Measurements from ENCODE around the gene SLC4A7. TPM values are rescaled to one million over a fixed set of nuclear protein-coding genes. Genes with fewer than 3 reads are reported as not detected.

SLC4A7 gene
- total and polyA plus RNA-seq, 4 donors: 11.3 to 91.5 (median 30.9) TPM

DNA sequence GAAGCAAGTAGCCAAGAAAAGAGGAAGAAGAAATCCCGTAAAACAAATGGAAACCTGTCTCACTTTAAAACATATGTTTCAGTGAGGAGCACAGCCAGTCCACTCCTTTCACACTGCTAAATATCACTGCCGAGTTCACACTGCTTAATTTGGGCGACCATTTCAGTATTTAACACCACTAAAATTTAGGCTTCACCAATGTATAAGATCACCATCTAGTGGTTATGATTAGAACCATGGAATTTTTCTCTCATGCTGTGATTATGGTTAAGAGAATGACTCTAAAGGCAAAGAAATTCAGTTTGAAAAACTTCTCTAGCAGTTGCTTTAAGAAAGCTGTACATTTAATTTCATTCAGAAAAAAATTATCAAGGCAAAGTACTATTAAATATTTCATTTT is 16.6 kb downstream of the SLC4A7 start:
- H3K4me1 ChIP-seq (ENCODE audit: control insufficient read depth, insufficient read depth, low read length): no peaks in the 10 kb centered on the region
- H3K27ac ChIP-seq (ENCODE audit: low read depth, low read length): no peak overlapping the region
- H3K36me3 ChIP-seq (ENCODE audit: control insufficient read depth, insufficient read depth, low read length): no peaks in the 10 kb centered on the region
- peaks cover 2% of the 10 kb centered on the region for H3K9me3 ChIP-seq (ENCODE audit: control insufficient read depth, insufficient read depth, low read length)
- H3K4me3 ChIP-seq (ENCODE audit: low read depth, low read length): no peak overlapping the region
- H3K27me3 ChIP-seq (ENCODE audit: control insufficient read depth, insufficient read depth, low read length): no peaks in the 10 kb centered on the region
- peak in 4 of 6 donors; percentile 13 to 80 (median 48) for DNase-seq (ENCODE audit: low read depth in 4 of 6, low spot score in 6 of 6)
- no CpG with 5 or more reads among the region's 3 CpGs for WGBS (ENCODE audit: insufficient coverage)

GRCh38 chr3:27464646-27465045 is 19.5 kb downstream of the SLC4A7 start:
- H3K36me3 ChIP-seq (ENCODE audit: control insufficient read depth, insufficient read depth, low read length): no peaks in the 10 kb centered on the region
- no peaks in the 10 kb centered on the region for H3K4me1 ChIP-seq (ENCODE audit: control insufficient read depth, insufficient read depth, low read length)
- H3K27ac ChIP-seq (ENCODE audit: low read depth, low read length): no peak overlapping the region
- no peaks in the 10 kb centered on the region for H3K27me3 ChIP-seq (ENCODE audit: control insufficient read depth, insufficient read depth, low read length)
- 99% methylated on average over 18 of the region's 19 CpGs for WGBS (ENCODE audit: insufficient coverage)
- no peak overlapping the region for H3K4me3 ChIP-seq (ENCODE audit: low read depth, low read length)
- H3K9me3 ChIP-seq (ENCODE audit: control insufficient read depth, insufficient read depth, low read length): peaks cover 2% of the 10 kb centered on the region
- no peak for DNase-seq (ENCODE audit: low read depth in 4 of 6, low spot score in 6 of 6)

- H3K27me3 ChIP-seq (ENCODE audit: control insufficient read depth, insufficient read depth, low read length): no peaks in the 10 kb centered on the region
- H3K4me1 ChIP-seq (ENCODE audit: control insufficient read depth, insufficient read depth, low read length): no peaks in the 10 kb centered on the region
- no peak for DNase-seq (ENCODE audit: low read depth in 4 of 6, low spot score in 6 of 6)
- no peak overlapping the region for H3K4me3 ChIP-seq (ENCODE audit: low read depth, low read length)
- H3K36me3 ChIP-seq (ENCODE audit: control insufficient read depth, insufficient read depth, low read length): no peaks in the 10 kb centered on the region
- no peak overlapping the region for H3K27ac ChIP-seq (ENCODE audit: low read depth, low read length)
- H3K9me3 ChIP-seq (ENCODE audit: control insufficient read depth, insufficient read depth, low read length): peaks cover 2% of the 10 kb centered on the region
- WGBS (ENCODE audit: insufficient coverage): 100% methylated on average over 7 of the region's 8 CpGs
Measured at GRCh38 chr3:27462228-27462627, 22.0 kb downstream of the SLC4A7 start.

- WGBS (ENCODE audit: insufficient coverage): no CpG with 5 or more reads among the region's 6 CpGs
Measured at GRCh38 chr3:27458929-27459328, 25.3 kb downstream of the SLC4A7 start.

GRCh38 chr3:27456554-27456953 is 27.6 kb downstream of the SLC4A7 start:
- H3K4me1 ChIP-seq (ENCODE audit: control insufficient read depth, insufficient read depth, low read length): no peaks in the 10 kb centered on the region
- H3K9me3 ChIP-seq (ENCODE audit: control insufficient read depth, insufficient read depth, low read length): no peaks in the 10 kb centered on the region
- no peaks in the 10 kb centered on the region for H3K36me3 ChIP-seq (ENCODE audit: control insufficient read depth, insufficient read depth, low read length)
- H3K27me3 ChIP-seq (ENCODE audit: control insufficient read depth, insufficient read depth, low read length): no peaks in the 10 kb centered on the region
- no peak overlapping the region for H3K4me3 ChIP-seq (ENCODE audit: low read depth, low read length)
- no CpG with 5 or more reads among the region's 2 CpGs for WGBS (ENCODE audit: insufficient coverage)
- H3K27ac ChIP-seq (ENCODE audit: low read depth, low read length): no peak overlapping the region
- no peak for DNase-seq (ENCODE audit: low read depth in 4 of 6, low spot score in 6 of 6)

More at GRCh38 chr3:27458929-27459328, 25.3 kb downstream of the SLC4A7 start:
- DNase-seq (ENCODE audit: low read depth in 4 of 6, low spot score in 6 of 6): no peak
- Histone ChIP-seq H3K9me3 (ENCODE audit: control insufficient read depth, insufficient read depth, low read length) (peaks cover 2% of the 10 kb centered on the region), H3K4me1 (ENCODE audit: control insufficient read depth, insufficient read depth, low read length) (no peaks in the 10 kb centered on the region), H3K4me3 (ENCODE audit: low read depth, low read length) (no peak overlapping the region), H3K27ac (ENCODE audit: low read depth, low read length) (no peak overlapping the region), H3K36me3 (ENCODE audit: control insufficient read depth, insufficient read depth, low read length) (no peaks in the 10 kb centered on the region), H3K27me3 (ENCODE audit: control insufficient read depth, insufficient read depth, low read length) (no peaks in the 10 kb centered on the region)

- Histone ChIP-seq H3K9me3 (ENCODE audit: control insufficient read depth, insufficient read depth, low read length) (no peaks in the 10 kb centered on the region), H3K36me3 (ENCODE audit: control insufficient read depth, insufficient read depth, low read length) (no peaks in the 10 kb centered on the region), H3K4me1 (ENCODE audit: control insufficient read depth, insufficient read depth, low read length) (no peaks in the 10 kb centered on the region)
Measured at GRCh38 chr3:27454914-27455313, 29.3 kb downstream of the SLC4A7 start.

DNA sequence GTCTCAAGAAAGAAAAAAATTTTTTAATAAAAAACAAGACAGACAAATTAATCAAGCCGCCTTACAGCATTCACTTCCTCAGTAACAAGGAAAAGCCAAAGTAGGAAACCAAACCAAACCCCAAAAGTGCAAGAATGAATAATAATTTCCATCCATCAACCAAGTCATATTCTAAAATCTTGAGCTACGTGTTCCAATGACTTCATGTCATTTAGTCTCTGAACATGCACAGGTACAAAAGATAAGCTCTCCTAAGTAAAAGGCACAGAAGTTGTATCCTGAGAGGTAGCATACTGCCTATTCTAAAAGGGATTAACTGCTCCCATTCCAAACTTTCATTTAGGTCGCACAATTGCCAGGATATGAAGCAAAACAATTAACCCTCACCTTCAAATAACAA is 29.7 kb downstream of the SLC4A7 start:
- 100% methylated on average over 1 of the region's 3 CpGs for WGBS (ENCODE audit: insufficient coverage)
- H3K4me3 ChIP-seq (ENCODE audit: low read depth, low read length): no peak overlapping the region
- H3K4me1 ChIP-seq (ENCODE audit: control insufficient read depth, insufficient read depth, low read length): no peaks in the 10 kb centered on the region
- no peak for DNase-seq (ENCODE audit: low read depth in 4 of 6, low spot score in 6 of 6)
- H3K27ac ChIP-seq (ENCODE audit: low read depth, low read length): no peak overlapping the region
- no peaks in the 10 kb centered on the region for H3K9me3 ChIP-seq (ENCODE audit: control insufficient read depth, insufficient read depth, low read length)
- no peaks in the 10 kb centered on the region for H3K36me3 ChIP-seq (ENCODE audit: control insufficient read depth, insufficient read depth, low read length)
- H3K27me3 ChIP-seq (ENCODE audit: control insufficient read depth, insufficient read depth, low read length): no peaks in the 10 kb centered on the region

More at GRCh38 chr3:27454914-27455313, 29.3 kb downstream of the SLC4A7 start:
- DNase-seq (ENCODE audit: low read depth in 4 of 6, low spot score in 6 of 6): no peak
- no peak overlapping the region for H3K27ac ChIP-seq (ENCODE audit: low read depth, low read length)
- no peaks in the 10 kb centered on the region for H3K27me3 ChIP-seq (ENCODE audit: control insufficient read depth, insufficient read depth, low read length)
- H3K4me3 ChIP-seq (ENCODE audit: low read depth, low read length): no peak overlapping the region

- no peaks in the 10 kb centered on the region for H3K4me1 ChIP-seq (ENCODE audit: control insufficient read depth, insufficient read depth, low read length)
- peak in 1 of 6 donors; percentile 42 for DNase-seq (ENCODE audit: low read depth in 4 of 6, low spot score in 6 of 6)
- 100% methylated on average over 1 of the region's 1 CpG for WGBS (ENCODE audit: insufficient coverage)
- H3K27me3 ChIP-seq (ENCODE audit: control insufficient read depth, insufficient read depth, low read length): no peaks in the 10 kb centered on the region
- no peaks in the 10 kb centered on the region for H3K9me3 ChIP-seq (ENCODE audit: control insufficient read depth, insufficient read depth, low read length)
- no peak overlapping the region for H3K4me3 ChIP-seq (ENCODE audit: low read depth, low read length)
- H3K36me3 ChIP-seq (ENCODE audit: control insufficient read depth, insufficient read depth, low read length): no peaks in the 10 kb centered on the region
- H3K27ac ChIP-seq (ENCODE audit: low read depth, low read length): no peak overlapping the region
Measured at GRCh38 chr3:27452368-27453090, 31.7 kb downstream of the SLC4A7 start.

DNA sequence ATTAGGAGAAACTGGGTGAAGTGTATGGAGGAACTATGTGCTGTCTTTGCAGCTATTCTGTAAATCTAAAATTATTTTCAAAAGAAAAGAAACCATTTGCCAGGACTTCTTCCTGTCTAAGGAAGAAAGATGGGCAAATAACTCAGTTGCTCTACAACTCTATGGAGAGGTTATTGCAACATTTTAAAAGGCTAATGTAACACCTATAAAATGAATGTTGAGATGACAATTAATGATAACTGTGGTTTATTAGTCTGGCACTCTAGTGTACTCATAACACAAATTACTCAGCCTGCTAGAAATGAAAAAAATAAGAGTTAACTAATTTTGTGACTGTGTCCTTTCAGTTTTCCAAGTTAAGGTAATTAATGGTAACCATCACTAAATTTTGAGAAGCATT is 32.3 kb downstream of the SLC4A7 start:
- Histone ChIP-seq H3K36me3 (ENCODE audit: control insufficient read depth, insufficient read depth, low read length) (no peaks in the 10 kb centered on the region), H3K9me3 (ENCODE audit: control insufficient read depth, insufficient read depth, low read length) (no peaks in the 10 kb centered on the region), H3K4me1 (ENCODE audit: control insufficient read depth, insufficient read depth, low read length) (no peaks in the 10 kb centered on the region), H3K27me3 (ENCODE audit: control insufficient read depth, insufficient read depth, low read length) (no peaks in the 10 kb centered on the region), H3K4me3 (ENCODE audit: low read depth, low read length) (no peak overlapping the region), H3K27ac (ENCODE audit: low read depth, low read length) (no peak overlapping the region)
- no peak for DNase-seq (ENCODE audit: low read depth in 4 of 6, low spot score in 6 of 6)

DNA sequence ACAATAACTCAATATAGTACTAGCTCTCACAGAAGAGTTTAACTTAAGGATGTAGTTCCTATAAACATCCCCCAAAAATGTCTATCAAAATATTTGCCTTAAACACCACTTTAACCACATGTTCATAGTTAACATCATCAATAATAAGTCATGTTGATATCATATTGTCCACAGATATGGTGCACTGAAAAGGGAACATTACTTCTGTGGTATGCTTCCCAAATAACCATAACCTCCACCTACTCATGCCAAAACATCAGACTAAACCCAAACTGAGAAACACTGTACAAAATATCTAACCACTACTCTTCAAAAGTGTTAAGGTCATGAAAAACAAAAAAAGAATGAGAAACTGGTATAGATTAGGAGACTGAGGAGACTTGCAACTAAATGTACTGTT is 32.9 kb downstream of the SLC4A7 start:
- Histone ChIP-seq H3K36me3 (ENCODE audit: control insufficient read depth, insufficient read depth, low read length) (no peaks in the 10 kb centered on the region), H3K4me1 (ENCODE audit: control insufficient read depth, insufficient read depth, low read length) (no peaks in the 10 kb centered on the region), H3K4me3 (ENCODE audit: low read depth, low read length) (no peak overlapping the region), H3K27me3 (ENCODE audit: control insufficient read depth, insufficient read depth, low read length) (no peaks in the 10 kb centered on the region), H3K27ac (ENCODE audit: low read depth, low read length) (no peak overlapping the region), H3K9me3 (ENCODE audit: control insufficient read depth, insufficient read depth, low read length) (no peaks in the 10 kb centered on the region)
- no peak for DNase-seq (ENCODE audit: low read depth in 4 of 6, low spot score in 6 of 6)
